SK-N-SH treated with all-trans-retinoic acid at 6 μM for 48 hours (cell line): ENCODE results near the gene KCNK2.

Experiments used
- ATAC-seq: fragments of 200-7000 bp; cut with Tn5 transposase; 3 replicates; pipeline ENCODE4 v1.9.1; 2020; ENCODE audit warnings: mild to moderate bottlenecking, moderate library complexity
- ARNTL ChIP-seq: fragments of 450-650 bp; formaldehyde crosslinking; IDR thresholded peaks from 2 replicates; pipeline ENCODE4 v1.5.0; 2020; ENCODE audit warnings: low read depth, mild to moderate bottlenecking, moderate library complexity, borderline replicate concordance
- BACH2 ChIP-seq: fragments of 250-450 bp; sonication (Bioruptor Pico); IDR thresholded peaks from 2 replicates; pipeline ENCODE4 v1.9.0; 2021; ENCODE audit warnings: mild to moderate bottlenecking, borderline replicate concordance
- CSDC2 ChIP-seq: fragments of 250-450 bp; sonication (Bioruptor Pico); IDR thresholded peaks from 2 replicates; pipeline ENCODE4 v1.5.0; 2020; ENCODE audit warnings: mild to moderate bottlenecking, moderate library complexity
- ESRRG ChIP-seq: fragments of 250-450 bp; sonication (Bioruptor Pico); IDR thresholded peaks from 2 replicates; pipeline ENCODE4 v1.6.1; 2021; ENCODE audit warnings: mild to moderate bottlenecking
- GLIS3 ChIP-seq: fragments of 250-450 bp; sonication (Bioruptor Pico); IDR thresholded peaks from 2 replicates; pipeline ENCODE4 v1.5.0; 2020; ENCODE audit warnings: mild to moderate bottlenecking, moderate library complexity
- ISL1 ChIP-seq: fragments of 250-450 bp; sonication (Bioruptor Pico); IDR thresholded peaks from 2 replicates; pipeline ENCODE4 v2.1.2; 2022; ENCODE audit warnings: mild to moderate bottlenecking, moderate library complexity
- OSR1 ChIP-seq: fragments of 250-450 bp; sonication (Bioruptor Pico); IDR thresholded peaks from 2 replicates; pipeline ENCODE4 v1.8.0; 2022; ENCODE audit warnings: moderate library complexity, mild to moderate bottlenecking, inconsistent platforms
- PPARA ChIP-seq: fragments of 250-450 bp; sonication (Bioruptor Pico); IDR thresholded peaks from 2 replicates; pipeline ENCODE4 v1.5.0; 2020; ENCODE audit warnings: mild to moderate bottlenecking, borderline replicate concordance
- RARB ChIP-seq: fragments of 250-450 bp; sonication (Bioruptor Pico); IDR thresholded peaks from 2 replicates; pipeline ENCODE4 v1.8.0; 2021; ENCODE audit warnings: mild to moderate bottlenecking, moderate library complexity
- SNAI2 ChIP-seq: fragments of 250-450 bp; sonication (Bioruptor Pico); IDR thresholded peaks from 2 replicates; pipeline ENCODE4 v1.5.0; 2020; ENCODE audit warnings: mild to moderate bottlenecking, moderate library complexity
- TCF4 ChIP-seq: fragments of 250-450 bp; sonication (Bioruptor Pico); IDR thresholded peaks from 2 replicates; pipeline ENCODE4 v1.8.0; 2021; ENCODE audit warnings: mild to moderate bottlenecking, moderate library complexity, borderline replicate concordance
- TOX ChIP-seq: fragments of 250-450 bp; sonication (Bioruptor Pico); IDR thresholded peaks from 2 replicates; pipeline ENCODE4 v1.8.0; 2021; ENCODE audit warnings: mild to moderate bottlenecking, moderate library complexity, borderline replicate concordance
- ZC3H10 ChIP-seq: fragments of 250-450 bp; sonication (Bioruptor Pico); IDR thresholded peaks from 2 replicates; pipeline ENCODE4 v1.5.1; 2021; ENCODE audit warnings: mild to moderate bottlenecking, moderate library complexity
- ZFP3 ChIP-seq: fragments of 250-450 bp; sonication (Bioruptor Pico); IDR thresholded peaks from 2 replicates; pipeline ENCODE4 v1.5.0; 2020; ENCODE audit warnings: mild to moderate bottlenecking, moderate library complexity
- ZFP30 ChIP-seq: fragments of 450-650 bp; formaldehyde crosslinking; IDR thresholded peaks from 2 replicates; pipeline ENCODE4 v1.5.0; 2022; ENCODE audit warnings: mild to moderate bottlenecking, moderate library complexity
- ZNF70 ChIP-seq: fragments of 450-650 bp; formaldehyde crosslinking; IDR thresholded peaks from 2 replicates; pipeline ENCODE4 v1.5.0; 2020; ENCODE audit warnings: mild to moderate bottlenecking, moderate library complexity
- ZNF8 ChIP-seq: fragments of 450-650 bp; formaldehyde crosslinking; IDR thresholded peaks from 2 replicates; pipeline ENCODE4 v1.5.0; 2020; ENCODE audit warnings: mild to moderate bottlenecking, moderate library complexity
- TF ChIP-seq, protein P1 (sequence below): fragments of 250-450 bp; sonication (Bioruptor Pico); IDR thresholded peaks from 2 replicates; pipeline ENCODE4 v1.8.0; 2020; ENCODE audit warnings: mild to moderate bottlenecking, moderate library complexity, borderline replicate concordance
- TF ChIP-seq, protein P2 (sequence below): fragments of 250-450 bp; sonication (Bioruptor Pico); IDR thresholded peaks from 2 replicates; pipeline ENCODE4 v1.8.0; 2021; ENCODE audit warnings: low read depth, mild to moderate bottlenecking, moderate library complexity, borderline replicate concordance
- TF ChIP-seq, protein P3 (sequence below): fragments of 250-450 bp; sonication (Bioruptor Pico); IDR thresholded peaks from 2 replicates; pipeline ENCODE4 v1.5.0; 2020; ENCODE audit warnings: mild to moderate bottlenecking, moderate library complexity
- TF ChIP-seq, protein P4 (sequence below): fragments of 250-450 bp; sonication (Bioruptor Pico); IDR thresholded peaks from 2 replicates; pipeline ENCODE4 v1.5.1; 2020; ENCODE audit warnings: low read depth, mild to moderate bottlenecking, moderate library complexity

The KCNK2 gene

DNA sequence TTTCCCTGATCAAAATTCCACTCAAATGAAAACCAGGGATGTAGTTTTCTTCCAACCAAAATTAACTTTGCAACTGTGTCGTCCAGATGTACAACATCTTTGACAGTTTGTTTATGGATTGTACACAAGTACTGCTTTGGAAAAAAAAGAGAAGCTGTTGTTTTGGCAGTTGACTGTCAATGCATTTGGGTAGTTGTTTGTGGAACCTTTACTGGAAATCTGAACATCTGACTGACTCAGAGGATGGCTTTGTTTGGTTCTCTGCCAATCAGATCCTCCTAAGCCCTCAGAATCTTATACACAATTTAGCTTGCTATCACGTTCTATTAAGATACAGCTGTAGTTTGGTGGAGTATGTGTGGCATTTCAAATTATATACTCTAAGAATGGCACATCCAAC is 195.0 kb downstream of the KCNK2 start:
- TF ChIP-seq ESRRG (CRISPR knock-in tag) (no peak), SNAI2 (CRISPR knock-in tag) (no peak), RARB (no peak), OSR1 (CRISPR knock-in tag) (no peak), GLIS3 (CRISPR knock-in tag) (no peak), ISL1 (no peak), TCF4 (CRISPR knock-in tag) (no peak), TOX (CRISPR knock-in tag) (no peak), ZC3H10 (CRISPR knock-in tag) (no peak), ZFP3 (no peak), BACH2 (CRISPR knock-in tag) (no peak), ZNF70 (no peak), CSDC2 (CRISPR knock-in tag) (no peak), ZNF8 (CRISPR knock-in tag) (no peak)
- TF ChIP-seq, protein P1, sequence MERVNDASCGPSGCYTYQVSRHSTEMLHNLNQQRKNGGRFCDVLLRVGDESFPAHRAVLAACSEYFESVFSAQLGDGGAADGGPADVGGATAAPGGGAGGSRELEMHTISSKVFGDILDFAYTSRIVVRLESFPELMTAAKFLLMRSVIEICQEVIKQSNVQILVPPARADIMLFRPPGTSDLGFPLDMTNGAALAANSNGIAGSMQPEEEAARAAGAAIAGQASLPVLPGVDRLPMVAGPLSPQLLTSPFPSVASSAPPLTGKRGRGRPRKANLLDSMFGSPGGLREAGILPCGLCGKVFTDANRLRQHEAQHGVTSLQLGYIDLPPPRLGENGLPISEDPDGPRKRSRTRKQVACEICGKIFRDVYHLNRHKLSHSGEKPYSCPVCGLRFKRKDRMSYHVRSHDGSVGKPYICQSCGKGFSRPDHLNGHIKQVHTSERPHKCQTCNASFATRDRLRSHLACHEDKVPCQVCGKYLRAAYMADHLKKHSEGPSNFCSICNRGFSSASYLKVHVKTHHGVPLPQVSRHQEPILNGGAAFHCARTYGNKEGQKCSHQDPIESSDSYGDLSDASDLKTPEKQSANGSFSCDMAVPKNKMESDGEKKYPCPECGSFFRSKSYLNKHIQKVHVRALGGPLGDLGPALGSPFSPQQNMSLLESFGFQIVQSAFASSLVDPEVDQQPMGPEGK (CRISPR knock-in tag) = no peak
- TF ChIP-seq, protein P2, sequence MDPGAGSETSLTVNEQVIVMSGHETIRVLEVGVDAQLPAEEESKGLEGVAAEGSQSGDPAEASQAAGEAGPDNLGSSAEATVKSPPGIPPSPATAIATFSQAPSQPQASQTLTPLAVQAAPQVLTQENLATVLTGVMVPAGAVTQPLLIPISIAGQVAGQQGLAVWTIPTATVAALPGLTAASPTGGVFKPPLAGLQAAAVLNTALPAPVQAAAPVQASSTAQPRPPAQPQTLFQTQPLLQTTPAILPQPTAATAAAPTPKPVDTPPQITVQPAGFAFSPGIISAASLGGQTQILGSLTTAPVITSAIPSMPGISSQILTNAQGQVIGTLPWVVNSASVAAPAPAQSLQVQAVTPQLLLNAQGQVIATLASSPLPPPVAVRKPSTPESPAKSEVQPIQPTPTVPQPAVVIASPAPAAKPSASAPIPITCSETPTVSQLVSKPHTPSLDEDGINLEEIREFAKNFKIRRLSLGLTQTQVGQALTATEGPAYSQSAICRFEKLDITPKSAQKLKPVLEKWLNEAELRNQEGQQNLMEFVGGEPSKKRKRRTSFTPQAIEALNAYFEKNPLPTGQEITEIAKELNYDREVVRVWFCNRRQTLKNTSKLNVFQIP (CRISPR knock-in tag) = no peak
- TF ChIP-seq, protein P3, sequence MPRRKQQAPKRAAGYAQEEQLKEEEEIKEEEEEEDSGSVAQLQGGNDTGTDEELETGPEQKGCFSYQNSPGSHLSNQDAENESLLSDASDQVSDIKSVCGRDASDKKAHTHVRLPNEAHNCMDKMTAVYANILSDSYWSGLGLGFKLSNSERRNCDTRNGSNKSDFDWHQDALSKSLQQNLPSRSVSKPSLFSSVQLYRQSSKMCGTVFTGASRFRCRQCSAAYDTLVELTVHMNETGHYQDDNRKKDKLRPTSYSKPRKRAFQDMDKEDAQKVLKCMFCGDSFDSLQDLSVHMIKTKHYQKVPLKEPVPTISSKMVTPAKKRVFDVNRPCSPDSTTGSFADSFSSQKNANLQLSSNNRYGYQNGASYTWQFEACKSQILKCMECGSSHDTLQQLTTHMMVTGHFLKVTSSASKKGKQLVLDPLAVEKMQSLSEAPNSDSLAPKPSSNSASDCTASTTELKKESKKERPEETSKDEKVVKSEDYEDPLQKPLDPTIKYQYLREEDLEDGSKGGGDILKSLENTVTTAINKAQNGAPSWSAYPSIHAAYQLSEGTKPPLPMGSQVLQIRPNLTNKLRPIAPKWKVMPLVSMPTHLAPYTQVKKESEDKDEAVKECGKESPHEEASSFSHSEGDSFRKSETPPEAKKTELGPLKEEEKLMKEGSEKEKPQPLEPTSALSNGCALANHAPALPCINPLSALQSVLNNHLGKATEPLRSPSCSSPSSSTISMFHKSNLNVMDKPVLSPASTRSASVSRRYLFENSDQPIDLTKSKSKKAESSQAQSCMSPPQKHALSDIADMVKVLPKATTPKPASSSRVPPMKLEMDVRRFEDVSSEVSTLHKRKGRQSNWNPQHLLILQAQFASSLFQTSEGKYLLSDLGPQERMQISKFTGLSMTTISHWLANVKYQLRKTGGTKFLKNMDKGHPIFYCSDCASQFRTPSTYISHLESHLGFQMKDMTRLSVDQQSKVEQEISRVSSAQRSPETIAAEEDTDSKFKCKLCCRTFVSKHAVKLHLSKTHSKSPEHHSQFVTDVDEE (CRISPR knock-in tag) = no peak
- TF ChIP-seq, protein P4, sequence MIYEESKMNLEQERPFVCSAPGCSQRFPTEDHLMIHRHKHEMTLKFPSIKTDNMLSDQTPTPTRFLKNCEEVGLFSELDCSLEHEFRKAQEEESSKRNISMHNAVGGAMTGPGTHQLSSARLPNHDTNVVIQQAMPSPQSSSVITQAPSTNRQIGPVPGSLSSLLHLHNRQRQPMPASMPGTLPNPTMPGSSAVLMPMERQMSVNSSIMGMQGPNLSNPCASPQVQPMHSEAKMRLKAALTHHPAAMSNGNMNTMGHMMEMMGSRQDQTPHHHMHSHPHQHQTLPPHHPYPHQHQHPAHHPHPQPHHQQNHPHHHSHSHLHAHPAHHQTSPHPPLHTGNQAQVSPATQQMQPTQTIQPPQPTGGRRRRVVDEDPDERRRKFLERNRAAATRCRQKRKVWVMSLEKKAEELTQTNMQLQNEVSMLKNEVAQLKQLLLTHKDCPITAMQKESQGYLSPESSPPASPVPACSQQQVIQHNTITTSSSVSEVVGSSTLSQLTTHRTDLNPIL (CRISPR knock-in tag) = no peak
- ATAC-seq = peak; percentile 39

DNA sequence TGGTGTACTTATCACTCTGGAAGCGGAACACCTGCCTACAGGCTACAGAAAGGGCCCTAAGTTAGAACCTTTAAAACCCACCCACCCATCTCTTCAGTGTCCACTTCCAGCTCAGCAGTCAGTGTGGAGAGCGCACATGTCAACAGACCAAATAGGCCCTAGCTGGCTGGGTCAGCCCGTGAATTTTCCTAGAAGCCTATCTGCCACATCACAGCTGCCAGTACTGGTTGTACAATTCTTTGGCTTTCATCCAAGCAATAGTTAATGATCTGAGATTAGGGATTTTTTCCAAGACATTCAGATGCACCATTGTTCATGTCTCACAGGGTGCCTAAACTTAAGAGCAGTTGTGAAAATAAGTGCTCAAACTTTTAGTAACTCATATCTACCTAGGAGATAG is 197.1 kb downstream of the KCNK2 start:
- ATAC-seq = no peak
- TF ChIP-seq, protein P2 (CRISPR knock-in tag) = no peak
- TF ChIP-seq ZFP30 (CRISPR knock-in tag) = no peak
- no peak for TF ChIP-seq CSDC2 (CRISPR knock-in tag)
- no peak for TF ChIP-seq RARB
- no peak for TF ChIP-seq ISL1
- TF ChIP-seq OSR1 (CRISPR knock-in tag) = no peak
- TF ChIP-seq SNAI2 (CRISPR knock-in tag) = no peak
- no peak for TF ChIP-seq TCF4 (CRISPR knock-in tag)
- TF ChIP-seq, protein P4 (CRISPR knock-in tag) = no peak
- TF ChIP-seq PPARA = no peak
- TF ChIP-seq ESRRG (CRISPR knock-in tag) = no peak
- TF ChIP-seq ARNTL (CRISPR knock-in tag) = no peak
- TF ChIP-seq, protein P3 (CRISPR knock-in tag) = no peak
- no peak for TF ChIP-seq TOX (CRISPR knock-in tag)
- TF ChIP-seq ZNF8 (CRISPR knock-in tag) = no peak
- no peak for TF ChIP-seq ZNF70
- TF ChIP-seq BACH2 (CRISPR knock-in tag) = no peak
- TF ChIP-seq, all 23 proteins: peak for 0
